ENCODE results near the gene PKIG. TPM values are rescaled to one million over a fixed set of nuclear protein-coding genes. Genes with fewer than 3 reads are reported as not detected.
A peak's percentile ranks its signal among the peaks of the same experiment; 100 is the strongest.

Gene PKIG
- total and polyA plus RNA-seq, 7 donors: 43.9 to 511 (median 348) TPM

DNA sequence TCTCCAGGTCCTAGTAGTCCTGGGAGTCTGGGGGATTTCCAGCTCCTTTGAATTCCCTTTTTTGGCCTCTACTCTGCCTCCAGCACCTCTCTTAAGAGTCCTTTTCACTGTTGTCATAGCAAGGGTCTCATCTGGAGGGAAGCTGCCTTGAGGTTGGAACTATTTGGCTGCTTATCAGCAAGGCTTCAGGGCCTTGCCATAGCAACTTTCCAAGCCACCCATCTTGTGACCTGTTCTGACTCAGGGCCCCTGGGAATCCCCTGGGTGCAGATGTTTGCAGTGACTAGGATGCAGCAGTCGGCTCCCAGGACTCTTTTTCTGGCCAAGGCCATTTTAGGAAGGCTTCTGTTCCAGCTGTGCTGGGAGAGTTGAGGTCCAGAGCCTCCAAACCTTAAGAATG is 12.4 kb downstream of the PKIG start:
- H3K27me3 ChIP-seq: no peaks in the 10 kb centered on the region
- intact Hi-C loops (cut with DNase I): no loop called here
- H3K36me3 ChIP-seq: peaks cover 0 to 28% (median 21%) of the 10 kb centered on the region in 4 donors
- no peak overlapping the region for H3K4me3 ChIP-seq
- WGBS, 2 donors: 58 to 69% methylated on average over 1 of the region's 1 CpG
- H3K9me3 ChIP-seq: no peaks in the 10 kb centered on the region
- peaks cover 0 to 87% (median 60%) of the 10 kb centered on the region in 4 donors for H3K4me1 ChIP-seq
- no peak for TF ChIP-seq POLR2AphosphoS5 (IDR thresholded peaks at IDR 0.05)
- TF ChIP-seq, protein P1, sequence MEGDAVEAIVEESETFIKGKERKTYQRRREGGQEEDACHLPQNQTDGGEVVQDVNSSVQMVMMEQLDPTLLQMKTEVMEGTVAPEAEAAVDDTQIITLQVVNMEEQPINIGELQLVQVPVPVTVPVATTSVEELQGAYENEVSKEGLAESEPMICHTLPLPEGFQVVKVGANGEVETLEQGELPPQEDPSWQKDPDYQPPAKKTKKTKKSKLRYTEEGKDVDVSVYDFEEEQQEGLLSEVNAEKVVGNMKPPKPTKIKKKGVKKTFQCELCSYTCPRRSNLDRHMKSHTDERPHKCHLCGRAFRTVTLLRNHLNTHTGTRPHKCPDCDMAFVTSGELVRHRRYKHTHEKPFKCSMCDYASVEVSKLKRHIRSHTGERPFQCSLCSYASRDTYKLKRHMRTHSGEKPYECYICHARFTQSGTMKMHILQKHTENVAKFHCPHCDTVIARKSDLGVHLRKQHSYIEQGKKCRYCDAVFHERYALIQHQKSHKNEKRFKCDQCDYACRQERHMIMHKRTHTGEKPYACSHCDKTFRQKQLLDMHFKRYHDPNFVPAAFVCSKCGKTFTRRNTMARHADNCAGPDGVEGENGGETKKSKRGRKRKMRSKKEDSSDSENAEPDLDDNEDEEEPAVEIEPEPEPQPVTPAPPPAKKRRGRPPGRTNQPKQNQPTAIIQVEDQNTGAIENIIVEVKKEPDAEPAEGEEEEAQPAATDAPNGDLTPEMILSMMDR (IDR thresholded peaks at IDR 0.05): no peak
- no peak for TF ChIP-seq POLR2A (IDR thresholded peaks at IDR 0.05)
- TF ChIP-seq EP300 (IDR thresholded peaks at IDR 0.05): peak in 1 of 4 donors; percentile 2
- no peak for DNase-seq
- H3K27ac ChIP-seq: peak overlapping the region; percentile 65 to 95 (median 92)

DNA sequence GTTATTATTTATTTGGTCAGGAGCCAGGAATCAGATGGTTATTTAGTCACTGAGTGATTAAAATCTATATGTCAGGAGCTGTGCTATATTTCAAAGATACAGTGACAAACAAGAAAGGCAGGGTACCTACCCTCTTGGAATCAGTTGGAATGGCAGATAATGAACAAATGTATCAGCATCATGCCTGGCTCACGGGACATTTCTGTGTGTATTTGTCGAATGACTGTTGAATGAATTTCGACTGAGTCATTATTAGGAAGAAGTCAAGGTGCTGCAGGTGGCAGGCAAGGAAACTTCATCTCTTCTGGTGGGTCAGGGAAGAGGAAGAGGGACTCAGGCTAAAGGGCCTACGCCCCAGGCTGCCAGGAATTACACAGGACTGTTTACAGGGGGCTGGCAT is 13.6 kb downstream of the PKIG start:
- WGBS, 2 donors: 90 to 91% methylated on average over 4 of the region's 4 CpGs
- intact Hi-C loops (cut with DNase I): no loop called here
- H3K9me3 ChIP-seq: no peaks in the 10 kb centered on the region
- no peak for TF ChIP-seq POLR2A (IDR thresholded peaks at IDR 0.05)
- TF ChIP-seq, protein P1 (IDR thresholded peaks at IDR 0.05): no peak
- no peak for TF ChIP-seq POLR2AphosphoS5 (IDR thresholded peaks at IDR 0.05)
- TF ChIP-seq EP300 (IDR thresholded peaks at IDR 0.05): no peak
- H3K27ac ChIP-seq: peak overlapping the region; percentile 1 to 95 (median 92)
- peaks cover 0 to 87% (median 70%) of the 10 kb centered on the region in 4 donors for H3K4me1 ChIP-seq
- no peaks in the 10 kb centered on the region for H3K27me3 ChIP-seq
- H3K4me3 ChIP-seq: no peak overlapping the region
- no peak for DNase-seq
- H3K36me3 ChIP-seq: peaks cover 0 to 15% (median 10%) of the 10 kb centered on the region in 4 donors

DNA sequence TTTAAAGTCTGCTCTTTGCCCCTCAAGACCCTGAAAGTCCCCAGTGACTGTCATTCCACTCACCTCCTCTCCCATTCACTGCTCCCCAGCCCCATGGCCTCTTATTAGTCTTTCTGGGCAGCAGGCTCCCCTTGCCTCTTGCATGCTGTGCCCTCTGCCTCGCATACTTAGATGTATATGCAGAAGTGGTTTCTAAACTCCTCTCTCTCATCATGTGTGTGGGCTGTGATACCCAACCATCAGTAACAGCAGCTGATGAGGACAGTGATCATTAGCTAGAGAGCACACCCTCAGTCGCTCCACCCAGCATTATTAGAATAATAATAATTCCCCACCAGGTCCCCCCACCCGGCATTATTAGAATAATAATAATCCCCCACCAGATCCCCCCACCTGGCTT is 14.5 kb downstream of the PKIG start:
- Histone ChIP-seq H3K4me3 (no peak overlapping the region), H3K27me3 (no peaks in the 10 kb centered on the region), H3K9me3 (no peaks in the 10 kb centered on the region), H3K36me3 (peaks cover 0 to 9% (median 4%) of the 10 kb centered on the region in 4 donors), H3K4me1 (peaks cover 0 to 90% (median 78%) of the 10 kb centered on the region in 4 donors), H3K27ac (peak overlapping the region; percentile 84 to 95 (median 92))
- TF ChIP-seq, protein P1 (IDR thresholded peaks at IDR 0.05): no peak
- no peak for TF ChIP-seq POLR2A (IDR thresholded peaks at IDR 0.05)
- TF ChIP-seq EP300 (IDR thresholded peaks at IDR 0.05): no peak
- 77 to 90% methylated on average over 3 of the region's 3 CpGs for WGBS, 2 donors
- intact Hi-C loops (cut with DNase I): no loop called here
- DNase-seq: no peak

DNA sequence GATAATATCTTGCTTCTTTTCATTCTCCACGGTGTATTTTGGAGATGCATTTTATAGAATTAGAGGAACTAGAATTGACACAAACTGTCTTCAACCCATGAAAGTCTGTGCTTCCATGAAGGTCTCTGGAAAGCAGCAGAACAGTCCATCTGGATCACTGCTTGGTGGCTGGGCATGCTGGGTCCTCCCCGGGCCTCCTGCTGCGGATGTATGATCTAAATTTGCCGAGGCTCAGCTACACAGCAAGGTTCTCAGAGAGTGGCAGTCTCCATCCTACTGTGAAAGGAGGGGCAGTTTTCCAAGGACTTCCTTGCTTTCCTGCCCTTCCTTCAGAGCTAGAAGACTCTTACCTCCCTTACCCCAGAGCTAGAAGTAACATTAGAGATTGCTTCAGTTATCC is 15.1 kb downstream of the PKIG start:
- peak overlapping the region; percentile 84 to 95 (median 92) for H3K27ac ChIP-seq
- 91 to 94% methylated on average over 4 of the region's 4 CpGs for WGBS, 2 donors
- TF ChIP-seq EP300 (IDR thresholded peaks at IDR 0.05) (no peak), POLR2A (IDR thresholded peaks at IDR 0.05) (no peak), POLR2AphosphoS5 (IDR thresholded peaks at IDR 0.05) (no peak)
- TF ChIP-seq, protein P1 (IDR thresholded peaks at IDR 0.05): no peak
- no peaks in the 10 kb centered on the region for H3K9me3 ChIP-seq
- H3K27me3 ChIP-seq: no peaks in the 10 kb centered on the region
- H3K4me1 ChIP-seq: peaks cover 0 to 97% (median 85%) of the 10 kb centered on the region in 4 donors
- intact Hi-C loops (cut with DNase I): no loop called here
- no peak for DNase-seq
- no peak overlapping the region for H3K4me3 ChIP-seq
- H3K36me3 ChIP-seq: peaks cover 0 to 3% (median under 1%) of the 10 kb centered on the region in 4 donors

DNA sequence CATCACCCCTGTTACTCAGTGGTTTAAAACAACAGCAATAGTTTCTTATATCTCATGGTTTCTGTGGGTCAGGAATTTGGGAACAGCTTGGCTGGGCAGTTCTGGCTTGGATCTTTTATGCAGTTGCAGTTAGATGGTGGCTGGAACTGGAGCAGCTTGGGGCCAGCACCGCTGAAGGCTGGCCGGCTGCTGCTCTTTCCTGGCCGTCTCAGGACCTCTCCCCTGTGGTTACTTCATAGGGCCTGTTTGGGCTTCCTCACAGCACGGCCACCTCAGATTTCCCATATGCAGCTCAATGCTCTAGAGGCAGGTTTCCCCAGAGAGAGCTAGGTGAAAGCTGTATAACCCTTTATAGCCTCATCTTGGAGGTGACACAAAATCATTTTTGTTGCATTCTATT is 15.6 kb downstream of the PKIG start:
- no peak for TF ChIP-seq EP300 (IDR thresholded peaks at IDR 0.05)
- no peak for TF ChIP-seq POLR2AphosphoS5 (IDR thresholded peaks at IDR 0.05)
- TF ChIP-seq POLR2A (IDR thresholded peaks at IDR 0.05): no peak
- TF ChIP-seq, protein P1 (IDR thresholded peaks at IDR 0.05): no peak
- intact Hi-C loops (cut with DNase I): no loop called here
- Histone ChIP-seq H3K4me1 (peaks cover 0 to 100% (median 89%) of the 10 kb centered on the region in 4 donors), H3K27me3 (no peaks in the 10 kb centered on the region), H3K4me3 (no peak overlapping the region), H3K9me3 (no peaks in the 10 kb centered on the region), H3K27ac (peak overlapping the region; percentile 84 to 95 (median 92)), H3K36me3 (no peaks in the 10 kb centered on the region)
- no peak for DNase-seq
- 63 to 82% methylated on average over 4 of the region's 4 CpGs for WGBS, 2 donors

Measured in sigmoid colon (tissue), 7 donors.